ENCODE data around the gene ME3.

DNA sequence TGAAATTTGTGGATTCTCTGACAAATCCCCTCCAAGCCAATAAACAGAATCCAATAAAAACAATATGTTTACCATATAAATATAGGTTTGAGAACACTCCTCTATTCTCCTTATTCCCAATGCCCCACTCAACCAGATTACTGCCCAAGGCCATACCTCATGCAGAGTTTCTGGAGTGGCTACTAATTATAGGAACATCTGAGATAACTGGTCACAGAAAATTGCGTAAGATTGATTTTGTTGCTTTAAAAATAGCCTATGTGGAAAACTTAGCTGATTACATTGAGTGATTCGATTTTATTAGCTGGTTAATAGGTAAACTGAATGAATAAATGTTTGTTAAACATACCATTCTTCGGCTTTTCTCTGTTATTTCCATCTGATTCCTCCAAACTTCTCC lies 48.0 kb downstream of the ME3 start:
- TF ChIP-seq, protein P1, sequence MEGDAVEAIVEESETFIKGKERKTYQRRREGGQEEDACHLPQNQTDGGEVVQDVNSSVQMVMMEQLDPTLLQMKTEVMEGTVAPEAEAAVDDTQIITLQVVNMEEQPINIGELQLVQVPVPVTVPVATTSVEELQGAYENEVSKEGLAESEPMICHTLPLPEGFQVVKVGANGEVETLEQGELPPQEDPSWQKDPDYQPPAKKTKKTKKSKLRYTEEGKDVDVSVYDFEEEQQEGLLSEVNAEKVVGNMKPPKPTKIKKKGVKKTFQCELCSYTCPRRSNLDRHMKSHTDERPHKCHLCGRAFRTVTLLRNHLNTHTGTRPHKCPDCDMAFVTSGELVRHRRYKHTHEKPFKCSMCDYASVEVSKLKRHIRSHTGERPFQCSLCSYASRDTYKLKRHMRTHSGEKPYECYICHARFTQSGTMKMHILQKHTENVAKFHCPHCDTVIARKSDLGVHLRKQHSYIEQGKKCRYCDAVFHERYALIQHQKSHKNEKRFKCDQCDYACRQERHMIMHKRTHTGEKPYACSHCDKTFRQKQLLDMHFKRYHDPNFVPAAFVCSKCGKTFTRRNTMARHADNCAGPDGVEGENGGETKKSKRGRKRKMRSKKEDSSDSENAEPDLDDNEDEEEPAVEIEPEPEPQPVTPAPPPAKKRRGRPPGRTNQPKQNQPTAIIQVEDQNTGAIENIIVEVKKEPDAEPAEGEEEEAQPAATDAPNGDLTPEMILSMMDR (conservative IDR thresholded peaks at IDR 0.05 in 1 of 2, IDR thresholded peaks at IDR 0.05 in 1 of 2; ENCODE audit: low read depth in 1 of 2, low read length in 2 of 2) = no peak
- TF ChIP-seq EZH2 (IDR thresholded peaks at IDR 0.05; ENCODE audit: low read length, missing control alignments) = no peak

Data from fibroblast of lung (primary cell).